Germinal center (tissue), 1 donor: ENCODE results near the gene OBSL1.

Experiments
- DNase-seq: peaks from one replicate; pipeline ENCODE4 v3.0.0; 2012; ENCODE audit warnings: mixed read lengths, low spot score

OBSL1 gene

GRCh38 chr2:219512524-219513216, 58.7 kb downstream of the OBSL1 start:
- DNase-seq, result no peak

DNA sequence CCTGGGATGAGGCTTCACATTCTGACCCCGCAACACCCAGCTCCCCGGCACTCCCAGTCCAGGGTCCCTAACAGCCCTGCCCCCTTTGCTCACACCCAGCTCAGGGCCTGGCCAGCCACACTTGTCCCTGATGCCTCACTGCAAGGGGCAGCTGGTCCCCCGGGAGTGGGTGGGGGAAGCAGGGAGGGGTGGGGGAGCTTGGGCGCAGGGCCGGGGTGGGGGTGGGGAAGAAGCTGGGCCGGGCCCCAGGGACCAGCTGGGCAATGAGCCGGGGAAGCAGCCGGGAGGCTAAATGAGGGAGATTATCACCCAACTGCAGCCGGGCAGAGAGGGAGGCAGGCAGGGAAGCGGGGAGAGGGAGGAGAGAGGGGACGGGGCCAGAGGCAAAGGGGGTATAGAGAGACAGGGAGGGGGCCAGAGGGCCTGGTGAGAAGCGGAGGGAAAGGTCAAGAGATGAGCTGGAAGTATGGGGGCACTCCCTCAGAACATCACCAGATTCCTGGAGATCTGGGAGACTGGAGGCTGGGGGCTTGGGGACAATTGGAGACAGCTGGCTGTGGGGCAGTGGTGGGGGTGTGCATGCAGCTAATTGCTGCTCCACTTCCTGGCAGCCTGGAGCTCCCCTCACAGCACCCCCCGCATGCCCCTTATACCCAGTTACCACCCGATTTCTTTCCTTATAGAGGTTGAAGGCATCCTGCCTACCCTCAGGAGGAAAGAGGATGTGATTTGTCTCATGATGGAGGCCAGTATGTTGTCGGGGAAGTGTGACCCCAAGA, 59.6 kb downstream of the OBSL1 start:
- DNase-seq, result no peak

- no peak for DNase-seq
Observed at GRCh38 chr2:219510512-219511135, 60.7 kb downstream of the OBSL1 start.

GRCh38 chr2:219509780-219510511, 61.4 kb downstream of the OBSL1 start:
- peak; percentile 52 for DNase-seq

DNA sequence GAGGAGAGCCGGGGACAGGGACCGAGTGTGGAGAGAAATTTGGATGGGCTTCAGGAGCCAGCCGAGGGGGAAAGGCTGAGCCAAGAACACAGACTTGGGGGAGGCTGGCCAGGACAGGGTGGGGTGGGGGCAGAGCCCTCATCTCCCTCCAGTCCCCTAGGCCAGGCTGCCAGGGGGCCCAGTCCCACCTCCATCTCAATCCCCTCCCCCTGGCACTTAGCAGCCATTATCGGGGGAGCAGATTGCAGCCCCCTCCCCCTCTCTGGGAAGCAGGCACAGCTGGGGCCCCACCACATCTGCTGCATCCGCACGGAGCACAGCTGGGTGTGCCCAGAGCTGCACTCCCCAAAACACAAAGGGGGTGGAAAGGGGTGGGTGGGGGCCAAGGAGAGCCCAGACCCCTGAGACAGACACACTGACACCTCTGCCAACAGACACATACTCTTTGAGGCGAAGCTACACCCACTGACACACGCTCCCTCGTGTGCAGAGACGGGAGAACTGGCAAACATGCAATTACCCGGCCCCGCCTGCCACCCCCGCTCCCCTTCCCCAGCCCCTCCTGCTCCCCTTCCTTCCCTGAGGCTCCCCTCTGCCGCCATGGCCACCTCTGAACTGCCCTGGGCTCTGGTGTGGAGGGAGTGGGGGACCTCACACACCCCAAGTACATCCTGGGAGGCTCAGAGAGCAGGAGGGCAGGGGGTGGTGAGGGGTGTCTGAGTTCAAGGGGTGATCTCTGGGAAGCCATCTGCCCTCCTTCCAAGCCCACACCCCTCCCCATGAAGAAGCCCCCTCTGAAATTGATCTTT, 62.2 kb downstream of the OBSL1 start:
- DNase-seq, result no peak

DNA sequence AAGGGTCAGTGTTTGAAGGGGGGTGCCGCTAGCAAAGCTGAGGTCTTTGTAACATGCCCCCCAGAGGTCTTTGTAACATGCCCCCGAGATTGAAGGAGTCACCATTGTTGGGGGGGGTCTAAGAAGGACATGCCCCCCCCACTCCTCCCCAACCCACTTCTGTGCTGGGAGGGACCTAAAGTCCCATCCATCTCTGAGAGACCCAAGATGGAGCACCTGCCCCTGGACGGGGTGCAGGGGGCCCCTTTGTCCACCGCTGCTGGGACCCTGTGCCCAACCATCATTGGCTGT, 63.0 kb downstream of the OBSL1 start:
- no peak for DNase-seq

- DNase-seq, result no peak
Observed at GRCh38 chr2:219507581-219508443, 63.5 kb downstream of the OBSL1 start.

GRCh38 chr2:219506802-219507526, 64.4 kb downstream of the OBSL1 start:
- no peak for DNase-seq

- DNase-seq, result no peak
Observed at GRCh38 chr2:219506153-219506801, 65.1 kb downstream of the OBSL1 start.

GRCh38 chr2:219505585-219505984, 65.8 kb downstream of the OBSL1 start:
- DNase-seq, result no peak

- no peak for DNase-seq
Observed at GRCh38 chr2:219502618-219503017, 68.7 kb downstream of the OBSL1 start.

GRCh38 chr2:219501849-219502248, 69.5 kb downstream of the OBSL1 start:
- DNase-seq, result no peak
